DND-41 (cell line): ENCODE results near the gene FBXO21.

ENCODE experiments used
- EZH2 ChIP-seq: IDR thresholded peaks from 3 replicates; pipeline ENCODE4 v1.6.1; 2012; ENCODE audit warnings: borderline replicate concordance, low read depth, mild to moderate bottlenecking, moderate library complexity, low read length, inconsistent platforms; ENCODE audit not compliant: severe bottlenecking
- TF ChIP-seq, protein P1 (sequence below): IDR thresholded peaks from 2 replicates; pipeline ENCODE4 v1.5.1; 2012; ENCODE audit warnings: borderline replicate concordance, low read length, moderate library complexity, mild to moderate bottlenecking; ENCODE audit not compliant: poor library complexity, severe bottlenecking; ENCODE audit errors: extremely low read depth

- TF ChIP-seq, protein P1, sequence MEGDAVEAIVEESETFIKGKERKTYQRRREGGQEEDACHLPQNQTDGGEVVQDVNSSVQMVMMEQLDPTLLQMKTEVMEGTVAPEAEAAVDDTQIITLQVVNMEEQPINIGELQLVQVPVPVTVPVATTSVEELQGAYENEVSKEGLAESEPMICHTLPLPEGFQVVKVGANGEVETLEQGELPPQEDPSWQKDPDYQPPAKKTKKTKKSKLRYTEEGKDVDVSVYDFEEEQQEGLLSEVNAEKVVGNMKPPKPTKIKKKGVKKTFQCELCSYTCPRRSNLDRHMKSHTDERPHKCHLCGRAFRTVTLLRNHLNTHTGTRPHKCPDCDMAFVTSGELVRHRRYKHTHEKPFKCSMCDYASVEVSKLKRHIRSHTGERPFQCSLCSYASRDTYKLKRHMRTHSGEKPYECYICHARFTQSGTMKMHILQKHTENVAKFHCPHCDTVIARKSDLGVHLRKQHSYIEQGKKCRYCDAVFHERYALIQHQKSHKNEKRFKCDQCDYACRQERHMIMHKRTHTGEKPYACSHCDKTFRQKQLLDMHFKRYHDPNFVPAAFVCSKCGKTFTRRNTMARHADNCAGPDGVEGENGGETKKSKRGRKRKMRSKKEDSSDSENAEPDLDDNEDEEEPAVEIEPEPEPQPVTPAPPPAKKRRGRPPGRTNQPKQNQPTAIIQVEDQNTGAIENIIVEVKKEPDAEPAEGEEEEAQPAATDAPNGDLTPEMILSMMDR: no peak
- TF ChIP-seq EZH2: no peak
These were observed 3.6 kb upstream of the FBXO21 start for GRCh38 chr12:117193903-117194302.
